ENCODE results near the gene CKAP4. TPM values are rescaled to one million over a fixed set of nuclear protein-coding genes. Genes with fewer than 3 reads are reported as not detected.
A peak's percentile ranks its signal among the peaks of the same experiment; 100 is the strongest.

CKAP4 gene
- total RNA-seq, 2 donors from 2014 or later: 36.2 to 56.4 TPM

DNA sequence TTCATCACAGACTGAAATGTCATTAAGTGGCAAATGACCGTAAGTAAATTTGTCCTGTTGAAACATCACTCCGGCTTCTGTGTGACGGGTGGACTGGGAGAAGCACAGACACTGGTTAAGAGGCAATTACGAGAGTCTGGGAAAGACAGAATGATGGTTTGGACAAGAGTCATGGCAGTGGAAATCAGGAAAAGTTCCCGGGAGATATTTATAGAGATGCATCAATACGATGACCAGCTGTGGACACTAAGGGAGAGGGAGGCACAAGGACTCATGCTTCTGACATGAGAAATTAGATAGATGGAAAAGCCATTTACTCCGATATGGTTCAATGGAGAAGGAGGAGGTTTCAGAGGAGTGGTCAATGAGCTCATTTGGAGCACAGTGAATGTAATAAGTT, 27.3 kb downstream of the CKAP4 start:
- DNase-seq (no peak), ATAC-seq (no peak)
- intact Hi-C loops (cut with DNase I): loop anchor here in 1 of 2 donors (10.0 kb wide), 1 partner anchor 134 kb away; the partner anchor contains the start of gene POLR3B

DNA sequence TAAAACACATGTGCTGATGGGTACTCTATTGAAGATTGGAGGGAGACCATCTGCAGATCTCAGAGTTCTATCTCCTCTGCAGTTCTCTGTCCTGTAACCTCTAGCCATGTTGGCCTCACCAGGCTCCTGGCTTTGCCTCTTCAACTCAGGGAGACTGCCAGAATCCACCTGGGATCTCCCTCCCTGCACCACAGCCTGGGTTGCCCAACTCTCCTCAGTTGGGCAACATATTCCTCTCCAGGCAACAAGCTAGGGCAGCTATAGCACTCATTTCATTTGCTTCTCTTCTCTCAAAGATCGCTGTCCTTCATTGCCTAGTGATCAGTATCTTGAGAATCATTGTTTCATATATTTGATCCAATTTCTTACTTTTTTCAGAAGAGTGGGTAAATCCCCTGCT, 28.8 kb downstream of the CKAP4 start:
- intact Hi-C loops (cut with DNase I): loop anchor here in 1 of 2 donors (10.0 kb wide), 1 partner anchor 514 kb away; no protein-coding TSS in a partner anchor
- DNase-seq: no peak
- ATAC-seq: peak in 1 of 2 donors; percentile 53

DNA sequence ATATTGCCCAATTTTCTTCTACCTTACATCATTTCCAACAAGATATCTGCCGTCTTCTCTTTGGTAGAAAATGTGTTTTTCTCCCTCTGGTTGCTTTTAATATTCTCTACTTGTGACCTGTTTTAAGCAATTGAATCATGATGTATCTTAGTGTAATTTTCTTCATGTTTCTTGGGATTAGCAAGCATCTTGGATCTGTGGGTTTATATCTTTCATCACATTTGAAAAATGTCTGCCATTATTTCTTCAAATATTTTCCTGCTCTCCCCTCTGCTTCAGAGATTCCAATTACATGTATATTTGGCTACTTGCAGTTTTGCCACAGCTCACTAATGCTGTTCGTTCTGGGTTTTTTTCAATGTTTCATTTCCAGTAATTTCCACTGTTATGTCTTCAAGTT, 30.1 kb downstream of the CKAP4 start:
- intact Hi-C loops (cut with DNase I): loop anchor here in 1 of 2 donors (10.0 kb wide), 1 partner anchor 513 kb away; no protein-coding TSS in a partner anchor
- ATAC-seq: no peak
- no peak for DNase-seq

DNA sequence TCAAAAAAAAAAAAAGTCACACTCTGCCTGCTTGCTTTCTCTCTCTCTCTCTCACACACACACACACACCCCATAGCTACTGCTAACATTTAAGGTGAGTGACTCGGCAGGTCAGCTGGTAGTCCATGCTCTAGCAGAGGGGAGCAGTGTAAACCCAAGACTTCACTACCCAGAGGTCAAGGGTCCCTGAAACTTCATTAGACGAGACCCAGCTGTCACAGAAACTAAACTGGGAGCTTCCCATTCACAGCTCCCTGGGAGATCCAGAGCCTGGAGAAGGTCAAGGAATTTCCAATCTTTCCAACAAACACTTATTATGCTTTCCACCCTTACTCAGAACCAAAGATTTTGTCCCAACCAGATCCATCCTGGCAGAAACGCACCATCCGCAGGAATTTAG, 33.2 kb downstream of the CKAP4 start:
- intact Hi-C loops (cut with DNase I): loop anchor here in 1 of 2 donors (10.0 kb wide), 1 partner anchor 510 kb away; no protein-coding TSS in a partner anchor
- no peak for DNase-seq
- no peak for ATAC-seq

DNA sequence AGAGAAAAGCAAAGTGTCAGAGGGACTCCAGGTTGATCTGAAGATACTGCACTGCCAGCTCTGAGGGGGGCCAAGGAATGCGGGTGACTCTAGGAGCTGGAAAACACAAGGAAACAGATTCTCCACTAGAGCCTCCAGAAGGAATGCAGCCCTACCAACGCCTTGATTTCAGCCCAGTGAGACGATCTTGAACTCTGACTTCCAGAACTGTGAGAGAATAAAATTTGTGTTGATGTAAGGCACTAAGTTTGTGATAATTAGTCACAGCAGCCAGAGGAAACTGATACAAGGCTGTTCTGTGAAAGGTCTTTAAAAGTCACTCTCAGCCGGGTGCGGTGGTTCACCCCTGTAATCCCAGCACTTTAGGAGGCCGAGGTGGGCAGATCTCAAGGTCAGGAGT, 34.2 kb downstream of the CKAP4 start:
- DNase-seq: no peak
- ATAC-seq: no peak
- intact Hi-C loops (cut with DNase I): loop anchor here in 1 of 2 donors (10.0 kb wide), 1 partner anchor 509 kb away; no protein-coding TSS in a partner anchor

DNA sequence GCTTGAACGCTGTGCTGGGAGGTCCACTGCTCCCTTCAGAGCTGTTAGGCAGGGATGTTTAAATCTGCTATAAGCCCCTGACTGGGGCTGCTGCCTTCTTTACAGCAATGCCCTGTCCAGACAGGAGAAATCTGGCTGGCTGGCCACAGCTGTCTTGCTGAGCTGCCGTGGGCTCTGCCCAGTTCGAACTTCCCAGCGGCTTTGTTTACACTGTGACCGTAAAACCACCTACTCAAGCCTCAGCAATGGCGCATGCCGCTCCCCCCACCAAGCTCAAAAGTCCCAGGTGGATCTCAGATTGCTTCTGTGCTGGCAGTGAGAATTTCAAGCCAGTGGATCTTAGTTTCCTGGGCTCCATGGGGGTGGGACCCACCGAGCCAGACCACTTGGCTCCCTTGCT, 35.8 kb downstream of the CKAP4 start:
- intact Hi-C loops (cut with DNase I): loop anchor here in 1 of 2 donors (10.0 kb wide), 1 partner anchor 507 kb away; no protein-coding TSS in a partner anchor
- DNase-seq (no peak), ATAC-seq (no peak)

DNA sequence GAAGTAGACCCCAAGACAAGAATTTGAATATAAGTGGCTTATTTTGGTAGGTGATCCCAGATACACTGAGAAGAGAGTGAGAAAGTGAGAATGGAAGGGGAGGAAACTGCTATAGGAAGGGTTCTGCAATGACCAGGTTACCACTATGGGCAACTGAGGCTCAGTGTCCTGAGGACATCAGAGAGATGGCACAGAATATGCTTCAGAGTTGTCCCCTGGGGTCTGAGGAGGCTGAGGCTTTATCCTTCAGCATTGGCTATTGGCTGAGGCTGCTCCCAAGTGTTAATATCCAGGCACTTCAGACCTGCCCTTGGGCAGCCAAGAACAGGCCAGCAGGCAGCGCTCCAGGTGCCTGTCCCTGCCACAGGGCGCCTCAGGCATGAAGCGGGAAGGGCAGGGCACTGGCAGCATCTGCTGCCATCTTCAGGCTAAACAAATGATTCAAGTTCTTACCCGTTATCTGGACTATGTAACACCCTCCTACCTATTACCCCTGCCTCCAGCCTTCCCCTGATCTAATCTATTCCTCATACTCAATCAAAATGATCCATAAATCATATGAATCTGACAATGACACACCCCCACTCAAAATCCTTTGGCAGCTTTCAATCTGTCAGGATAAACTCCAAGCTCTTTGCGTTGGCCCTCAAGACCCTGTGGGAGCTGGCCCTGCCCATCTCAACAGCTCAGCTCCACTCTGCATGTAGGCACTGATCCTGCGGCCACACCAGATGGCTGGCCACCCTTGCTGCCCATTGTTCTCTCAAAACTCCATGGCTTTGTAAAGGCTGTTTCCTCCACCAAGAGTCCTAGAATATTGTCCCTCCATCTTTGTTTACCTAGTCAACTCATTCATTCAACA, 42.4 kb downstream of the CKAP4 start:
- intact Hi-C loops (cut with DNase I): loop anchor here in 1 of 2 donors (5.0 kb wide), 1 partner anchor 783 kb away; no protein-coding TSS in a partner anchor
- DNase-seq (peak; percentile 49), ATAC-seq (peak; percentile 94 to 98)

DNA sequence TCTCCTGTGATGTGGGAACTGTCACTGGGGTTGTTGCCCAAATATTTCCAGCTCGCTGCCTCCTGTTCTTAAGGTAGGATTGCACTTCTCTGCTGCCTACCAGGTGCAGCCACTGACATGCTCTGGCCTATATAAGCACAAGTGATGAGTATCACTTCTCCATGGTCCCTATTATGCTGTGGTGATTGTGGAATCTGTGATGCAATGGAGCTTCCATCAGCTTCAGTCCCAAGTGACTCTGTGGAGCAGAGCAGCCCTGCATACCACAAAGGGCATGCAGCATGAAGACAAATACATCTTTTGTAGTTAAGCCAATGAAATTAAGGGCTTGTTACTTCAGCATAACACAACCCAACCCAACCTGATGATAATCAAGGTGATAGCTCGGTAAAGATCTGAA, 43.5 kb downstream of the CKAP4 start:
- DNase-seq (no peak), ATAC-seq (no peak)
- intact Hi-C loops (cut with DNase I): no loop called here

DNA sequence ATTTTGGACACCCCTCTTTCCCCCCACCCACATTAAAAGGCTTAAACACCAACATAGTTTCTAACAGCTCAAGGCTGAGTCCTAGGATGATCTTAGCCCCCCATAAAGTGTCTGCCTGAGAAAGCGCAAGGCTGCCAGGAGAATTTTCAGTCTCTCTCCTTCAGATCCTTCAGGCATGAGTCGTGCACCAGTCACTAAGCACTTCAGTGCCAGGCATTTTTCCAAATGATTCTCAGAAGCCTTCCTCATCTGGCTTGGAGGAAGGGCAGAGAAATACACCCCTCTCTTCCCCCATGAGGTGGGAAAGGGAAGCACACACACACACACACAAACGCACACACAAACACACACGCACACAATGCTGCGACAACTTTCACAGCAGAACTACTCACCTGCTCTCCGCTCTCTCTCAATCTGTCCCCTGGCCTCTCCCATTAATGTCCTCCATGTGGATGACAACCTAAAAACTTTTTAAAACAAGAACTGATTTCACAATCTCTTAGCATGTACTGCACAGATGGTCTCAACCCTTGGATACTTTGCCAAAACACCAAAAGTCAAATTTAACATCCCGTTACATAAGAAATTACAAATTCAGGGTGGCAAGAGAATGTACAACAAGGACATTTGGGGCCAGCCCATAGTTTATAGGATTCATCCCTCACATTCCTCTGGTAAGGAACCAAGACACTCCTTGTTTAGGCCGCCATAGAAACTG, 49.8 kb downstream of the CKAP4 start:
- intact Hi-C loops (cut with DNase I): no loop called here
- peak in 1 of 2 donors; percentile 27 for ATAC-seq
- DNase-seq: no peak

DNA sequence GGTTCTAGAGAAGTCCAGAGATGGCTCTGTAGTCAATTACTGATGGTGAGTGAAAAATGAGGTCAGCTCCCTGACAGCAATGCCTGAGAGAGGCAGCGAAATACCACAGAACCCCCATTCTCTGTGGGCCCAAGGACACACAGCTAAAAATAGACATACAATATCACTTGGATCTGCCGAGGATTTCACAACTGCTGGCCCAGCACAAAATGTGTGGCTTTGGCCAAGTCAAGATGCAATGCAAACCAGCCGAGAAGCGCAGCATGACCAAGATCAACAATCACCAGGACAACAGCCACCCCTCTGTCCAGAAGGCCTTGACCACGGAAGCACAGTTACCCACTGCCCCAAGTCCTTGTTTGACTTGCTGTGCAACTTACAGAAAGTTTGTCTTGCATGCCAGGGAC, 52.2 kb downstream of the CKAP4 start:
- DNase-seq: peak; percentile 61
- intact Hi-C loops (cut with DNase I): no loop called here
- ATAC-seq: peak; percentile 83 to 88

DNA sequence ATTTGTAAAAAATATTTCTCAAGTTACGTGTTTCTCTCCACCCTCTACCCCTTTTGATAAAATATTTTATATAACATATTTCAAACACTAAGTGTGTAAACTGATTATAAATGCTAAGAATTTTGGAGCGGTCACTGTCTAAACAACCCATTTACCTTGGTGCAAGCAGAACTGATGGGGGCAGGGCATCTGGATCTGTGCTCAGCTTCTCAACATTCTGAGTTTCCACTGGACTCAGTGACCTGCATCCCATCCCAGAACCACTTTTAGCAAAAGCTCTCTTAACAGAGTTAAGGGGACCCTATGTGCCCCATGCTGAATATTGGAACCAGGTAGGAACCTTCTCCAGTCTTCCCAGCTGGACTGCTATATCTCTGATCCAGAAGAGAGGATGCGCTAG, 53.5 kb downstream of the CKAP4 start:
- DNase-seq: no peak
- intact Hi-C loops (cut with DNase I): no loop called here
- no peak for ATAC-seq

DNA sequence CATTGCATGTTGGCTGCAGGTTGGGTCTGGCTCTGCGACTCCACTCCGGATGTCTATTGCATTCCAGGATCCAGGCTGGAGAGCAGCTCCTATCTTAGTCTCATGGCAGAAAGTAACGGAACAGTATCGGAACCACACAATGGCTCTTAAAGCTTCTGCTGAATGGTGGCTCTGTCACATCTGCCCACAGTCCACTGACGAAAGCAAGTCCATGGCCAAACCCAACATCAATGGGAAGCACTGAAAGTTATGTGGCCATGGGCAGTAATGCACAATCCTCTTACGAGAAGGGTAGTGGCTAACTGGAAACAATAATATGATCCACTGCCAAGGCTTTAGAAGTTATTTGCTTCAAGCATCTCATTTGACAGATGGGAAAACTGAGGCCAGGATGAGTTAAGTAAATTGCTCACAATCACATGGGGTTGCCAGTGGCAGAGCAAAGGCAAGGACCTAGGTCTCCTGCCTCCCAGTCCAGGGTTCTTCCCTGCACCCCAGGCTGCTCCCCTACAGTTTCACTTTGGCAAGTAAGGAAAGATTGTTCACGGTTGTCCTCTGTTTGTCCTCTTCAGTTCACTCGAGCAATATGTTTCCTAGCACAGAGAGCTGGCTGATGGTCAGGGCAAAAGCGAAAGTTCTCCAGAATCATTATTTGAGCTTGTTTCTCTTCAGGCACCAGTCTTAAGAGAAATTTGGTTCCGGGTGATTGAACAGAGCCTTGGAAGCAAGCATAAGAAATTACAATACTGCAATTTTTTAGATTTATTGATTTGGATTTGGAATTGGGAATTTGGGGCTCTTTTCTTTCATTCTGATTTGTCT, 54.2 kb downstream of the CKAP4 start:
- intact Hi-C loops (cut with DNase I): no loop called here
- DNase-seq (no peak), ATAC-seq (no peak)

DNA sequence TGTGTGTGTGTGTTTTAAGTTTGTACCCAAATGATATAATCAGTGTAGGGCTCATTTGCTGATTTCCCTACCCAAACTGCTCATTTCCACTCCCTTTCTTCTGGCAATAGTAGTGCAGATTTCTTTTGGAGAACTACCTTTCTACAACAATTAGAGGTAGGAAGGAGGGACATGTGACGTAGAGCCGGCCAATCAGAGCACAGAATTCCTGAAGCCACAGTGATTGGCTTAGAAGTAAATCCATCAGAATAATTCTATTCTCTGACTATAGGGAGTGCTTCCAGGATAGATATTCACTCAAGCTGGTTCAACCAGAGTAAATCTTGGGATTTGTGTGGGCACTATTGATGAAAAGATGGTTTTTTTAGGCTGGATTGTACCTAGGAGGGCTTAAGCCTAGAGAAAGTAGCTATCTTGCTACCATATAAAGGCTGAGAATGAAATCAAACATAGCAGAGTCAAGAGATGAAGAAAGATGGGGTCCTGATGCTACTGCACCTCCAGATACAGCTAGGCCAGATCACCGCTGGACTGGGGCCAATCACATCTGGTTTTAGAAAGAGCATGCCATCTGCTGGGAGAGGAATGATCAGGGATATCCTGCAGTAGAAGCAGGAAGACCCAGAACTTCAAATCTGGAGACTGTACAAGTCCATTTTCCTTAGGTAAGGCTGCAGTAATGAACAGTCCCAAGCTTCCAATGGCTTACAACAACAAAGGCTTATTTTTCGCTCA, 55.0 kb downstream of the CKAP4 start:
- ATAC-seq (no peak), DNase-seq (no peak)
- intact Hi-C loops (cut with DNase I): no loop called here

DNA sequence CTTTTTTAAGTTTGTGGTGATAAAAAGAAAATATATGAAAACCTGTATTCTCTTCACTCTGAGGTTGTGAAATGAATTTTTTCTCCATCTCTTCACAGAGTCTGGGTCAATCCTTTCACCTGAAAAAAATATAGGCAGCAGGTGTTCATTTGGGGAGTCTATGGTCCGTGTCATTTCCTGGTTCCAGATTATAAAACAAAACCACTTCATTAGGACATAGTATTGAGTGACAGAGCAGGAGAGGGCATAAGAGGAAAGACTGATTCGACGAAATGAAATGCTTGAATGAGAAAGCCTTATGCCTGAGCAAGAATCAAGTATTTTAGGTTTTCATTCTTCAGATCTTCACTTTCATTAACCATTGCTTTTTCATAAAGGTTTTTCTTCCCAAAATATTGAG, 57.2 kb downstream of the CKAP4 start:
- ATAC-seq (no peak), DNase-seq (no peak)
- intact Hi-C loops (cut with DNase I): no loop called here

DNA sequence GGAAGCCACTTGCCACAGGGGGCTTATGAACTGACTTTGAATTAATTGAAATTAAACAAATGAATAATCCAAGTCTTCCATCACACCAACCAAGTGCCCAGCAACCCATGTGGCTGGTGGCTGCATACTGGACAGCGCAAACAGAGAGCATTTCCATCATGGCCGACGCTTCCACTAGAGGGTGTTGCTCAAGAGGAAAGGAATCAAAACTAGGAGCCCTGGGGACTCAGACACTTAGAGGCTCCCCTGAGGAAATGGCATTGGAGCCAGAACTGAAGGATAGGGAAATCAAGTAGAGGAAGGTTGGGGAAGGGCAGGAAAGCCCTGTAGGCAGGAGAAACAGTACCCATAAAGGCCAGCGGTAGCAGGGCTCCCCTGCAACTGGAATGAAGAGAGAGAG, 58.5 kb downstream of the CKAP4 start:
- ATAC-seq: no peak
- DNase-seq: no peak
- intact Hi-C loops (cut with DNase I): no loop called here

DNA sequence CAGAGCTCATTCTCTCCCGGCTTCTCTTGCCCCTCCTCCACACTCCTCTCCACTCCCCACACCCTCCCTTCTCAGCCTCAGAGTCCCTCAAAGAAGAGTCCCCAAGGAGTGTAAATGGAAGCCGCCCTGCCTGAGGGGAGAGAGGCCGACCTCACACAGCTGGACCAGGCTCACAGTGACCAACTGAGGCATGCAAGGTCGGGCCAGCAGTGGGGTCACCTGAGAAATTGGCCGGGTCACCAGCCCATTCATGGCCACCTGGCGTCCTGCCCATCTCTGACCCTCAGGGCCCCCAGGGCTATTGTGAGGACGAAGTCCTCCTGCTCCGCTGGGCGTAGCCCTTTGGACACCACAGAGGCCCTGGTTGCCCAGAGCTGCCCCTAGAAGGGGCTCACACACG, 59.6 kb downstream of the CKAP4 start:
- intact Hi-C loops (cut with DNase I): no loop called here
- ATAC-seq: no peak
- DNase-seq: no peak

Measured in left cardiac atrium (tissue), 4 donors.